Middle frontal gyrus (tissue), 1 donor: ENCODE data around the gene MRPS33.
"Not testable (repeated sequence)": the region's sequence is repeated elsewhere in the genome, so short reads cannot be mapped to it uniquely, and the experiment has no call there.

Source experiments
- DNase-seq: peaks from one replicate; pipeline ENCODE4 v3.0.0-alpha.2; 2015; ENCODE audit warnings: low spot score; ENCODE audit errors: extremely low spot score

MRPS33 gene

DNA sequence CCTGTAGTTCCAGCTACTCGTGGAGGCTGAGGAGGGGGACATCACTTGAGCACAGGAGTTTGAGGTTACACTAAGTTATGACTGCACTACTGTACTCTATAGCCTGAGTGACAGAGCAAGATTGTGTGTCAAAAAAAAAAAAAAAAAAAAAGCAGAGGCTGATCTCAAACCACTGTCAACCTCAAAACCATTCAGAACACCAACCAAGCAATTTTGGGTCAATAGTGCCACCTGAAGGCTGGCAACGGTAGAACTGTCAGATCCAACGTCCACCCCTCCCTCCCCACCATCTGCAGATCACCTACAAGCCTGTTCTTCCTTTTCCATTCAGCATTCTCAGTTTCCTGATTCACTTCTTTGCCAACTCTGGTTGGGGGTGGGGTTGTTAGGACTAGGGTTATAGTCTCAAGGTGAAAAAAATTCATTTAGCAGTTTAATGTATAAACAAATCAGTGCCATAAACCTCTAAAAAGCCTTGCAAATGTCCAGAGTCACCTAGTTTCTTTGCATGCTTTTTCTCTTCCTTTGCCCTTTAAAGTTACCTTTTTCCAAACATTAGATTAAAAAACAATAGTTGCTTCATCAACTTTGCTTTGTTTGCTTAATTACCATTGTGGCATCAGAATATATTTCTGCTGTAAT, 2.6 kb downstream of the MRPS33 start:
- peak; percentile 52 for DNase-seq

DNA sequence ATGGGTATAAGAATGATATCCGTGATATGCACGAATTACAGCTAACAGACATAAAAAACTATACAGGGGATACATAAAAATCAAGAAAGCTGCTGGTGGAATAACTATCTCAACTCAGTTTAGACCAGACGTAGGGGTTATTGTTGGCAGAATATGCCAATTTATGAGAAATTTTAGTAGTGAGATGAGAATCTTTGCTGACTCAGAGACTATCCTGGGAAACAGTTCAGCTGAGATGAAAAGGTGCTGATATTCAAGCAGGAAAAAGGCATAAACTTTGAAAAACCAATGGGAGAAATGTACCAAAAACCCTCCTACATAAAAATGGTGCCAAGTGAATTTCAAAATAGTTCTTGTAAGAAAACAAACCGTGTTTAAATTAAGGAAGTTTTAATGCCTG, 3.3 kb downstream of the MRPS33 start:
- no peak for DNase-seq

DNA sequence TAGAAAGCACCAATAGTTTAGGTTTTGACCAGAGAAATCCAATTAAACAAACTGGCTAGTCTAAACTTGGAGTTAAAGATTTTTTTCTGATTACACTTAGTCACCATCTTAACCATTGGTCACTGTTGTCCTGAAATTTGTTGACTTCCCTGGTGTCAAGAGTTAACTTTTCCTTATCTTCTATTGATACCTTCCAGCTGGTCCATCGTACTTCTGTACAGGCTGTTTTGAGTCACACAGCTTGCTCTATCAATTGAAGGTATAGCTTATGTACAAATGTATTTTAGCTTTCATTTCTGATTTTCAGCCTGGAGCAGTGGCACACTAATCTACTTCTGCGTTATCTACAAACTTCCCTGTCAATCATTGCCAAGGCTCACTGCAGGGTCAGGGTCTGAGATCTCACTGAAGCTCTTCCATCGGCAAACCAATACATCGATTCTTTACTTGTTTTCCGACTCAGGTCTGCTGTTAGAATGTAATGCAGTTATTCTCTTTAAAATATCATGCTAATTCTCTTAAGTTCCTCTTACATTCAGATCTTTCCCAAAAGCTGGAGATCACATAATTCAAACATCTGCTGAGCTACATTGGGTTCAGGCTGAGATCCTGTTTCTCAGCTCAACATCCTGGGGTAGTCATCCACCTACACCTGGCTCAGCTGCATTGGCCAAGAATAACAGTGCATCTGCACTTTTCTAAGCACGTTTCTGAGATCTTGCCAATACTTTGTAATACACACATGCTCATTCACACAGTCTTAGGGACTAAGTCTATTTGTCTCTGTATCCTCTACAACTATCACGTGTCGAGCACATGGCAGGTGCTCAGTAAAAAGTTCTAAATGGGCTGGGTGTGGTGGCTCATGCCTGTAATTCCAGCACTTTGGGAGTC, 11.3 kb downstream of the MRPS33 start:
- no peak for DNase-seq

DNA sequence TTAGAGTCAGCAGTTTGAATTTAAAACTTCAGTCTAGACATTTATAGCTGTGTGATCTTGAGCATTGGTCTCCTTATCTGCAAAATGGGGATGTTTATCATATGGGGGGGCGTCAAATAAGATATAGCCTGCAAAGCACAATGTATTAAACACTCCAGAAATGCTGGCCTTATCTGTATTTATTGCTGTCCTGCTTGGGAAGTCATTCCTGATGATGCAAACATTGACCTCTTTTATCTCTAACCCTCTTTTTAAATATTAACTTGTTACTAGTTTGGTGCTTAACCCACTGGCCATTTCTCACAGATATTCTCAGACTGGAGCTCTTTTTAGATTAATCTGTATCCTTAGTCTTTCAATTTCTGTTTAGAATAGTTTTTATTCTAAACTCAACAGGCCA, 13.2 kb downstream of the MRPS33 start:
- no peak for DNase-seq

DNA sequence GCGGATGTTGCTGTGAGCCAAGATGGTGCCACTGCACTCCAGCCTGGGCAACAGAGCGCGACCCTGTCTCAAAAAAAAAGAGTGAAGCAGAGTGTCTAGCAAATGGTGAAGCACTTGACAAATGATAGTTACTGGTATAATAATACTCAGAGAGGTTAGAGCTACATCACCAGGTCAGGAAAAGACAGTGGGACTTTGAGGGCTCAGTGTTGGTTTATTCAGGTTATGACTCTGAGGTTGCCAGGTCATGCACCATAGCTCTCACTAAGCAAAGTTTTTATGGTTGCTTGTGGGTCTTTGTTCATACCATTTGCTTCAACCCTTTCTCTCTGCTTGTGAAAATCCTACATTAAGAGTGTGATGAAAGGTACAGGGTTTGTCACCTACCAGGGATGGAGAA, 13.6 kb downstream of the MRPS33 start:
- DNase-seq = no peak

DNA sequence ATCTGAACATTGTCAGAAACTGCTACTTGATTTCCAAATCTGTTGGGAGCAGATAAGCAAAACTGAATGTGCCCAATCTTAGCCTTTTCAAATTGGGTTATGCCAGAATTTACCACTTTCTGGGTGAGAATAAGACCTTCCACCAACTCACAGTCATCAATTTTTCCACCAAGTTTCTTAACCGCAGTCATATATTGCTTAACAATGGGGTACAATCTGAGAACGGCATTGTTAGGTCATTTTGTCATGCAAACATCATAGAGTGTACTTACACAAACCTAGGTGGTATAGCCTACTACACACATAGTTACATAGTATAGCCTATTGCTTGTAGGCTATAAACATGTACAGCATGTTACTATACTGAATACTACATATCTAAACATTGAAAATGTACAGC, 16.0 kb downstream of the MRPS33 start:
- no peak for DNase-seq

DNA sequence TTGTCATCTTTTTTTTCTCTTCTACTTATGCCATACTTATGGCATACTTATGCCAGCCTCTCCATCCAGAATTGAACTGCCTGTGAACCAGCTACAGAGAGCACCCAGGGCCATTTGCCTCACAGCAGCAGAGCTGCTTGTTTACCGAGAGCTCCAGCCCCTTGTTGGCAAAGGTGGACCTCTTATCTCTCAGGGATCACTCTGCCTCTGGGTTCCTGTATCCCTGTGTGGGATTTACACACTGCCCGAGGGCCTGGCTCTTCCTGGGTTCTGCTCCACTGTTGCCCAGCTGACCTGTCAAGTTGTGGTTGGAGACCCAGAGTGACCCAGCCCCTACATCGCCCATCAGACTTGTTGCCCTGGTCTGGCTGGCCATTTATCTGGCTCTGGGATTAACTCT, 22.3 kb downstream of the MRPS33 start:
- no peak for DNase-seq

DNA sequence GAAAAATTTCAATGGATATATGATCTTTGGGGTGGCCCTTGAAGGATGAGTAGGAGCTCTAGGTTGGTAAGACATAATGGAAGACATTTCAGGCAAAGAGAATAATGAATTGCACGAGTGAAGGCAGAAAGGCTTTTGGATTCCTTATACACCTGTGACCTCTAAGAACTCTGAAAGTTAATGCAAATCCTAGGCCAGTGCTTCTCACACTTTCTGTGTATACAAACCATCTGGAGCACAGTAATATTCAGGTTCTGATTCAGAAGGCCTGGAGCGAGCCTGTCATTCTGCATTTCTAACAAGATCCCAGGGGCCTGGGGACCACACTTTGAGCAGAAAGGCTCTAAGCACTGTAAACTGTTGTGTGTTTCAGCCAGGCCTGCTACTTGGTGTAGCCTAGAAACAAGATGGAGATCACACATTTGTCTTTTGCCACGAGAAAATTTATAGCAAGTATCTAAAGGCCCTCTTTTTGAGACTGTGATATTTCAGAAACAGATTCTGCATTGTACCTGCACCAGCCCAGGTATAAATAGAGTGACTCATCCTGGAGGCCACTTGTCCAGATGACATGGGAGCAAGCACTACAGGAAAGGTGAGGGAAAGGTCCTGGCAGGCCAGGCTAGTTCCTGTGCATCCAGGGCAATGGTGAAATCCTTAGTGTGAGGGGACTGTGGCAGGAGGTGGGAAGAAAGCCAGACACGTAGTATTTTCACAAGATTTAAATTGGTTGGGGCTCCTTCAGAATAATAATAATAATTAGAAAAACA, 24.4 kb downstream of the MRPS33 start:
- no peak for DNase-seq

DNA sequence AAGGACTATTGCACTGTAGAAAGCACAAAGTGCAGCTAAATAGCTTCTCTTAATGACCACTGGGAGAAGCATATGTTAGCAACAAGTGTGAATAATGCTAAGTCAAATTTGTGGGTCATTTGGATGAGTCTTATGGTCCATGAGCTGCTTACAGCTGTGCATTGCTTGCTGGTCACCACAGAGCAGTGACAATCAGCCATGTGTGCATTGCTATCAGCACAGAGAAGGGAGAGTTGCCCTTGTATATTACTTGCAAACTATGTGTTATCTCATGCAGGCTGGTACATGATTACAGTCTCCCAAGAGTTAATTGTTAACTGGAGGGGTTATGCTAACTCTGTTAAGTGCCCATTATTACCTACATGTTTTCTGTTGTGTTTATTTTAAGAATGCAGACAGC, 25.7 kb downstream of the MRPS33 start:
- DNase-seq = no peak

DNA sequence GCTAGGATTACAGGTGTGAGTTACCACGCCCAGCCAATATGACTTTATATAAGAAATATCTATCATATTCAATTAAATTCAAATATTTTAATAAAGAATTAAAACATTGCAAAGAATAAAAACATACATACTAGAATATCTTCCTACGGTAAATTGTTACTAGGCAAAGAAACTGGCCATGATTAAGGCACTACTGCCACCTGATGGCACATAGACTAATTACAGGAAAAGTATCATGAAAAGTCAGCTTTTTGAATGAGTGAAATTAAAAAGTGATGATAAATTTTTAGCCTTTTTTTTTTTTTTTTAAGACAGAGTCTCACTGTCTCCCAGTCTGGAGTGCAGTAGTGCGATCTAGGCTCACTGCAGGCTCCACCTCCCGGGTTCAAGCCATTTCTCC, 30.9 kb downstream of the MRPS33 start:
- DNase-seq = no peak

DNA sequence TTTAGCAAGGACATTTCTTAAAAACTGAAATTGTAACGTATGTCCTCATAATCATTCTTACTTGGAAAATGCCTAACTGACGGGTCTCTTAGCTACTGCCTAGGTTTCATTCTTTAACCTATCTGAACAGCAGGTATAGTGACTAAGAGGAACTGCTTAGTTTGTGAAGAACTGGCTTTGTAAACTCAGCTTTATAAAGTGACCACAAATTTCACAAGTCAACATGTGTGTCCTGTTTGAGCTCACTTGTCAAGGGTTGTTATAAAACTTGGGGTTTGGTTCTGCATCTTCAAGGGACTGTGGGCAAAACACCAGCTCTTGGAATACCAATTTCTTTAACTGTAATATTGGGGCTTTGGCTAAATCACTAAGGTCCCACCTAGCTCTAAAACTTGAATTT, 32.2 kb downstream of the MRPS33 start:
- no peak for DNase-seq

DNA sequence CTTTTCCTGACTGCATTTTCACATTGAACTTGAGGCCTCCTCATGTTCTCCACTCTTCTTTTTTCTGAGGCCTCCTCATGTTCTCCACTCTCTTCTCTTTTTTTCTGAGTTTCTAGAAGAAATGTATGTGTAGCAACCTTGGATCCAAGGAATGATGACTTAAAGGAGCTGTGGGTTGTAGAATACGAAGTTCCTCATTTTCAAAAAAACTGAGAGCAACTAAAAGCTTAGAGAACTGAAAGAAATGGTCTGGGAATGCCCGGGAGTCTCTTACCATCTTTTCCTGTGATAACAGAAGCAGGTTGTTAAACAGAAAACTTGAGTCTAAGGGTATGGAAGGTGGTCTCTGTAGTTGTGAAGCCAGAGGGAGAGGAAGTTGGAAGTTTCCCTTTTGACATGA, 32.8 kb downstream of the MRPS33 start:
- no peak for DNase-seq

DNA sequence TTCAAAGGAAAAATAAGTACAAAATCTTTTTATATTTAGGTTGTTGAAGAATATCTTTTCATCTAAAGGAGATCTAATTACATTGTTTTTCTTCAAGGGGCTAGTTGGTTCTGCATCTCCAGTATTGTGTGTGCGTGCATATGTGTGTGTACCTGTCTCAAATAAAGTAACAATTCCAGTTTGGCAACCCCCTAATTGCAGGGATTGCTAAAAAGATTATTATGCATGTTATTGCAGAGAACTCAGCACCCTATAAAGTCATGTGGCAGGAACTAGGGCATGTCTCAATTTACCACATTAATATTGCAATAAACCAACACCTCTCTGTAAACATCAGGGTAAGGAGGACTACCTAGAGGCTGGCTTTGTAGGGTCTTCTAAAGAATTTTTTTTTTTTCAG, 37.0 kb downstream of the MRPS33 start:
- no peak for DNase-seq

DNA sequence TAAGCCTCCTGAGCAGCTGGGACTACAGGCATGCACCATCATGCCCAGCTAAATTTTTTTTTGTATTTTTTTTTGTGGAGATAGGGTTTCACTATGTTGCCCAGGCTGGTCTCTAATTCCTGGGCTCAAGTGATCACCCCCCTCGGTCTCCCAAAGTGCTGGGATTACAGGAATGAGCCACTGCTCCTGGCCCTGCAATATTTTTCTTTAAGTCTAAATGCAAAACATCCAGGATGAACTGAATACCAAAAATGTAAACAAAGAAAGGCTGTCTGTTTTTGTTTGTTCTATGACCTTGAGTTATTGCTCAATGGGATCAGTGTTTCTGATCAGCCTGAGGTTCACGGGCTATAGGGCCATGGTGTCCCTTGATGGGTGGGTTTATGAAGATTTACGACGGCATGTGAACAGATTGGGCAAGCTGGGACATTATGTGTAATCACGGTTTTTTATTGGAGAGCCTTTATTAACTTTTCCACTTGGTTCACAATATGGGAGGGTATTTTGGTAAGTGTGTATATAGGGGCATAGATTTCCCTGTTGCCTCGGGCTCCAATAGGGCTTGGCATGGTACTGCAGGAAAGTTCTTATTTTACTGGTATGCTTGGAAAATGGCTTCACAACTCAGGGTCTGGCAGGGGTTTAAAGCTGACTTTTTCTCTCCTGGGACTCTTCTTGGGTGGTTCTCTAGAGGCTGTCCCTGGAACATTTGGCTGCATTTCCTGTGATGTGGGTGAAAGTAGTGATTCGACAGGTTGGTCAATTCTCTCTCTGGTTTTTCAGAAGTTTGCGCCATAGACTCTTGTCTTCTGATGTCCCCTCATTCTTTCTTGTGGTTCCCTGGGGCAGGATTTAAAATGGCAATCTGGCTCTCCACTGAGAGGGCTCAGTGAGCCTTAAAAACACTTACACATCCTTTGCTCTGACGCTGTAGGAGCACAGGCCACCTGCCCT, 41.6 kb downstream of the MRPS33 start:
- no peak for DNase-seq

DNA sequence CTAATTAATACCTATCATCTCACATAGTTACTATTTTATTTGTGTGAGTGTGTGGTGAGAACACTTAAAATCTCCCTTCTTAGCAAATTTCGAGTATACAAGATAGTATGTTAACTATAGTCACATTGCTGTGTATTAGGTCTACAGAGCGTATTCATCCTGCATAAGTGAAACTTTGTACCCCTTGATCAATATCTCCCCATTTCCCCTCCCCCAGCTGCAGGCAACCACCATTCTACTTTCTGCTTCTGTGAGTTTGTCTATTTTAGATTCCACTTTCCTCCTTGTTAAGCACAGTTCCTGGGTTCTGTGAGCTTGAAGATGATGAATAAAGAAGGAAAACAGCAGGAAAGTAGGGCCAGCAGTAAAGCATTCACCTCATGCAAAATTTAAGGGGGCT, 42.4 kb downstream of the MRPS33 start:
- no peak for DNase-seq

DNA sequence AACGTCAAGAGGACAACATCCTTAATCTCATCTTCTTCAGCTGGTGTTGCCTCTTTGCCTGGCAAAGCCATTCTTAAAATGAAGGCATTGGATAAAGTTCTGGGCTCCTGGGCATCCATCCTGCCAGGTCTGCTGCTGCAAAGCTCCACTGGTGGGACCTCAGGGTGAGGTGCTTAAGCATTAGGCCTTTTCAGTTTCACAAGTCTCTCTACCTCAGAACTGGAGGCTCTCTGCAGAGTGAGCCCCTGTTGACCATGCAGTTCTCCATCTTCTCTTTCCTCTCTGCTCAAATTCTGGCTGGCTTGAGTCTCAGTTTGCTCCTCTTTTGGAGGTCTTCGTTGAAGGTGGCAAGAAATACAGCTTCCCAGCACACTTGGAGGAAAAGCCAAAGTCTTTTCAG, 47.3 kb downstream of the MRPS33 start:
- DNase-seq = no peak

DNA sequence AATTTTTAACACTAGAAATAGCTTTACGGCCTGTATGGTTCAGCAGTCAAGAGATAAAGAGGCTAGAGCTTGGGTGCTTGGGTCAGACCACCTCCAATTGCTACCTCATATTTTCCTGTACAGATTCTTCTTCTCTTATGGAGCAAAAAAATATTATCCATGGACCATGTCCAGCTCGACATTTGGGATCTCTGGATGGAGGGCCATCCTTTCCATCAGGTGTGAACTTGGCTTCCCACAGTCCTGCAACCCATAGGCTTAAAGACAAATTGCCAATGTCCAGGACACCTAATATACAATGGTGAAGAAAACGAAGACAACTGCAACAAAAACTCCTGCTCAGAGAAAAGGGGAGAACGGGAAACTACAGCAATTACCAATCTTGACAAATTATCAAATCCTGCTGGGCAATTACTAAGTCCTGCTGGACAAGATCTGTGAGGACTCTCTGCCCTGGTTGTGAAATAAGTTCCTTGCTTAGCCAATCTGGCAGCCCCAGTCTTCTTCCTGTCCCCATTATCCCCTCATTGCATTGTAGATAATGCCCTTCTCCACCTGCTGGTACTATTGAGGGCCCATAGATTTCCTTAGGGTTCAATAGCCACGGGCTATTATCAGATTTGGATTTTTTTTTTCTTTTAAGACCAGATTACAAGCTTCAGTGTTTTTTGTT, 48.1 kb downstream of the MRPS33 start:
- no peak for DNase-seq

DNA sequence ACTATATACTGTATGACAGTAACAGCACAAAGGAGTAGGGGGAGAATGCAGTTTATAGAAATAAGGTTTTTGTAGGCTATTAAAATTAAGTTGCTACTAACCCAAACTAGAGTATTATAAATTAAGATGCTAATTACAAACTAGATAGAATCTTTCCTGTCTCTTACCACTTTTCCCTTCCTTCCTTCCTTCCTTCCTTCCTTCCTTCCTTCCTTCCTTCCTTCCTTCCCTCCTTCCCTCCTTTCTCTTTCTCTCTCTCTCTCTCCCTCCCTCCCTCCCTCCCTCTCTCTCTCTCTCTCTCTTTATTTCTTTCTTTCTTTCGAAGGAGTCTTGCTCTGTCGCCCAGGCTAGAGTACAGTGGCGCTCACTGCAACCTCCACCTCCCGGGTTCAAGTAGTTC, 53.6 kb downstream of the MRPS33 start:
- no peak for DNase-seq

DNA sequence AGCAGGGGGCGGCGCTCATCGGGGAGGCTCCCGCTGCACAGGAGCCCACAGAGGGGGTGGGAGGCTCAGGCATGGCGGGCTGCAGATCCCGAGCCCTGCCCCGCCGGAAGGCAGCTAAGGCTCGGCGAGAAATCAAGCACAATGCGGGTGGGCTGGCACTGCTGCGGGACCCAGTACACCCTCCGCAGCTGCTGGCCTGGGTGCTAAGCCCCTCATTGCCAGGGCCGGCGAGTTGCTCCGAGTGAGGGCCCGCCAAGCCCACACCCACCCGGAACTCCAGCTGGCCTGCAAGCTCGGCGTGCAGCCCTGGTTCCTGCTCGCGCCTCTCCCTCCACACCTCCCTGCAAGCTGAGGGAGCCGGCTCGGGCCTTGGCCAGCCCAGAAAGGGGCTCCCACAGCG, 57.8 kb downstream of the MRPS33 start:
- DNase-seq = not testable (repeated sequence)
